HL-60 (cell line): ENCODE measurements around the gene MAGI2.
"Not testable (repeated sequence)": the region's sequence is repeated elsewhere in the genome, so short reads cannot be mapped to it uniquely, and the experiment has no call there.

Experiments used
- DNase-seq, 2 experiments: peaks; one replicate each; pipeline ENCODE4 v3.0.0-alpha.2; 2010 to 2020; ENCODE audit warnings: low read depth in 1 of 2, low spot score in 1 of 2
- H3K27ac ChIP-seq: fragments of 250-450 bp; sonication (Bioruptor Pico); replicated peaks from 2 replicates; pipeline ENCODE4 v1.5.1; 2020; ENCODE audit warnings: mild to moderate bottlenecking, moderate library complexity
- H3K27me3 ChIP-seq: fragments of 250-450 bp; sonication (Bioruptor Pico); 2 replicates; pipeline ENCODE4 v1.5.1; 2021; ENCODE audit warnings: mild to moderate bottlenecking, moderate library complexity; ENCODE audit not compliant: insufficient read depth, poor library complexity, severe bottlenecking
- H3K4me3 ChIP-seq: replicated peaks from 2 replicates; pipeline ENCODE4 v1.5.1; 2011; ENCODE audit warnings: mild to moderate bottlenecking, control low read depth, low read length; ENCODE audit not compliant: insufficient read depth
- CTCF ChIP-seq: IDR thresholded peaks from one replicate; pipeline ENCODE4 v1.5.1; 2011; ENCODE audit warnings: low read length, control low read depth, inconsistent platforms; ENCODE audit not compliant: insufficient read depth
- GABPA ChIP-seq: IDR thresholded peaks from 2 replicates; pipeline ENCODE4 v1.6.1; 2012; ENCODE audit warnings: low read depth
- POLR2AphosphoS5 ChIP-seq: IDR thresholded peaks from 2 replicates; pipeline ENCODE4 v1.6.1; 2012; ENCODE audit warnings: low read depth
- REST ChIP-seq: IDR thresholded peaks from 2 replicates; pipeline ENCODE4 v1.6.1; 2012; ENCODE audit warnings: low read depth; ENCODE audit not compliant: insufficient replicate concordance
- SPI1 ChIP-seq: IDR thresholded peaks from 2 replicates; pipeline ENCODE4 v1.6.1; 2012; ENCODE audit warnings: low read depth, mild to moderate bottlenecking, borderline replicate concordance

The MAGI2 gene

GRCh38 chr7:79091011-79091410 lies 362.5 kb downstream of the MAGI2 start:
- Histone ChIP-seq H3K27ac (no peak overlapping the region), H3K4me3 (no peak overlapping the region), H3K27me3 (no peaks in the 10 kb centered on the region)
- no peak for DNase-seq
- TF ChIP-seq SPI1, result no peak
- TF ChIP-seq REST, result no peak

GRCh38 chr7:79090543-79090942 lies 362.9 kb downstream of the MAGI2 start:
- no peak overlapping the region for H3K4me3 ChIP-seq
- no peaks in the 10 kb centered on the region for H3K27me3 ChIP-seq
- TF ChIP-seq POLR2AphosphoS5 (no peak), GABPA (no peak), SPI1 (no peak), CTCF (no peak)
- H3K27ac ChIP-seq, result no peak overlapping the region
- DNase-seq, result no peak

- no peak for DNase-seq
- Histone ChIP-seq H3K27me3 (no peaks in the 10 kb centered on the region), H3K27ac (no peak overlapping the region), H3K4me3 (no peak overlapping the region)
- TF ChIP-seq CTCF (no peak), SPI1 (no peak), REST (no peak), POLR2AphosphoS5 (no peak), GABPA (no peak)
Measured at GRCh38 chr7:79084423-79084822, 369.0 kb downstream of the MAGI2 start.

GRCh38 chr7:79079919-79080554 lies 373.4 kb downstream of the MAGI2 start:
- DNase-seq, result no peak
- no peak for TF ChIP-seq GABPA
- no peak for TF ChIP-seq SPI1
- no peaks in the 10 kb centered on the region for H3K27me3 ChIP-seq
- H3K27ac ChIP-seq, result no peak overlapping the region
- H3K4me3 ChIP-seq, result no peak overlapping the region

- Histone ChIP-seq H3K4me3 (no peak overlapping the region), H3K27me3 (no peaks in the 10 kb centered on the region), H3K27ac (no peak overlapping the region)
- no peak for TF ChIP-seq CTCF
- TF ChIP-seq SPI1, result no peak
- TF ChIP-seq REST, result no peak
- no peak for TF ChIP-seq GABPA
- no peak for TF ChIP-seq POLR2AphosphoS5
- no peak for DNase-seq
Measured at GRCh38 chr7:79078273-79078672, 375.2 kb downstream of the MAGI2 start.

- not testable (repeated sequence) for DNase-seq, H3K27me3 ChIP-seq, H3K4me3 ChIP-seq, H3K27ac ChIP-seq
Measured at GRCh38 chr7:79071187-79071586, 382.3 kb downstream of the MAGI2 start.
